SKM-1 (cell line): Measurements from ENCODE around the gene CARD14.
"Not testable (repeated sequence)": the region's sequence is repeated elsewhere in the genome, so short reads cannot be mapped to it uniquely, and the experiment has no call there.

Experiments
- DNase-seq: peaks from one replicate; lab custom pipeline; 2025; ENCODE audit not compliant: unreplicated experiment; lab: John Stamatoyannopoulos, UW

Gene CARD14

DNA sequence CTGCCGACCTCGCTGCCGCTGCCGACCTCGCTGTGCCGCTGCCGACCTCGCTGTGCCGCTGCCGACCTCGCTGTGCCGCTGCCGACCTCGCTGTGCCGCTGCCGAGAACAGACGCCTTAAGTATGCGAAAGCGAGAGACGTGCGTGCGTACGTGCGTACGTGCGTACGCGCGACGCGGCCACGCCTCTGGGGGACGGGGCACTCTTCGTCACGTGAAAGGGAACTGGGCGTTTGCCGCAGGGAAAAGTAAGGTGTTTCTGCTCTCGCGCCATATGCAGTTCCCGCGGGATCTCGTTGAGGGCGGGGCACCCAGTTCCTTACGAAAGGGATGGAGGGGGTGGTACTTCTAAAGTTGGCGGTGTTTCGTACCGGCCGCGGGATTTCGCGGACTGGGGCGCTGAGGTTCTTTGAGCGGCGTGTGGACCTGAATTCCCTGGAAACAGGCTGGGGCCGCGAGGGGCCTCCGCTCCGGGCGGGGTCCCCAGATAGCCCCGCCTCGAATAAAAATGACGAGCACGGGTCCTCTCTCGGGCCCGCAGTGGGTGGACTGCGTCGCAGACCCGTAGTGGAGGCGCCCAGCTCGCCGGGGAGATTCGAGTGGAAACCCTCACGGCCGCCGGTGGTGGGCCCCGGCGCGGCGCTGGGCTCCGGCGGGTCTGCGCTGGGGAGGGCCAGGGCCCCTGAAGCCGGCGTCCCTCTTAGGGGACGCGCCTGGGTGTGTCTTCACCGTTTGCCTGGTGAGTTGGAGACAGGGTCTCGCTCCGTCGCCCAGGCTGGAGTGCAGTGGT, 22.6 kb upstream of the CARD14 start, which contains the start of gene EIF4A3:
Gene EIF4A3 (minus strand): TSS at position 94 of the 788 bp plus-strand sequence. CDS start 167 bp downstream, outside the sequence.
- DNase-seq = peak; percentile 99

DNA sequence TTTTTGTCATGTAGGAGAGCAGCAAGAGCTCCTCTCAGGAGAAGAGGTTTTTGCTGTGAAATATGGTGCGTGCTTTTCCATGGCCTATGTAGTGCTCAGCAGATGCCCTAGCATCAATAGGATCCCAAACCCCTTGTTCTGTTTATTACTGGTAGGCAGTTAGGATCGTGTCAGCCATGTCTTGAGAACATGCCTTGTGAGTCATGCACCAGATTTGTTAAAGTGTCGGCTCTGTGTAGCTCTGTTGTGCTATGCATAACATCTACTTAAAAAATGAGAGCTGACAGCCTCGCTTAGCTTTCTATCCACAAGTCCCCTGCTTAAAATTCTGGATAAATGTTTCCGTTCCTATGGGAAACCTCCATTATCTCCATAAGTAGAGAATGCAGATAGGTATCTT, 18.5 kb upstream of the CARD14 start:
- DNase-seq = no peak

DNA sequence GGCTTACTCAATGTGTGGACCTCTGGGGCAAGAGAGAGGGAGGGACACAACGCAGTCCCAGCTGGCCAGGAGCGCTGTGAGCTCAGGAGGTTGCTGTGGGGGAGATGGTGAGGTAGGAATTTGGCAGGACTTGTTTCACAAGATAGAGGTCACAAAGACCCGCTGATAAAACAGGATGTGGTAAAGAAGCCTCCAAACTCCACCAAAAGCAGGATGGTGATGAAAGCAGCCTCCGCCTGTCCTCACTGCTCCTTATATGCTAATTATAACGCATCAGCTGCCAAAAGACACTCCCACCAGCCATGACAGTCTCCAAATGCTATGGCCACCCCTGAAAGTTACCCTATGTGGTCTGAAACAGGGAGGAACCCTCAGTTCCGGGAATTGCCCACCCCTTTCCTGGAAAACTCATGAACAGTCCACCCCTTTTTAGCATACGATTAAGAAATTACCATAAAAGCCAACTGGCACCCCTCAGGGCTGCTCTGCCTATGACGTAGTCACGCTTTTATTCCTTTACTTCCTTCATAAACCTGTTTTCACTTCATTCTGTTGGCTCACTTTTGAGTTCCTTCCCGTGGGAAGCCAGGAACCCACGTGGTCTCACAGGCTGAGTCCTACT, 17.6 kb upstream of the CARD14 start:
- peak; percentile 59 for DNase-seq

DNA sequence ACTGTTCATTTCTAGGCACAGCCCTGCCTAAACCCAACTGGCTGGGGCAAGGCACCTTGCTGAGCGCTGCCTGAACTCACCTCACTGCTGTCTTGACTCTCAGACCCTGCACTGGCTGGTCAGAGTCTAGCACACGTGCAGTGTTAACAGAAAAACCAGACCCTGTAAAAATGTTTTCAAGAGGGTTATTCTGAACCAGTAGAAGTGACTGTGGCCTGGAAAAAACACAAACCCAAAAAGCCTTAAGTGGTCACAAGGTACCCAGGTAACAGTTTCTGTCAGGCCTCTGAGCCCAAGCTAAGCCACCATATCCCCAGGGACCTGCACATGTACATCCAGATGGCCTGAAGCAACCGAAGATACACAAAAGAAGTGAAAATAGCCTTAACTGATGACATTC, 16.8 kb upstream of the CARD14 start:
- no peak for DNase-seq

DNA sequence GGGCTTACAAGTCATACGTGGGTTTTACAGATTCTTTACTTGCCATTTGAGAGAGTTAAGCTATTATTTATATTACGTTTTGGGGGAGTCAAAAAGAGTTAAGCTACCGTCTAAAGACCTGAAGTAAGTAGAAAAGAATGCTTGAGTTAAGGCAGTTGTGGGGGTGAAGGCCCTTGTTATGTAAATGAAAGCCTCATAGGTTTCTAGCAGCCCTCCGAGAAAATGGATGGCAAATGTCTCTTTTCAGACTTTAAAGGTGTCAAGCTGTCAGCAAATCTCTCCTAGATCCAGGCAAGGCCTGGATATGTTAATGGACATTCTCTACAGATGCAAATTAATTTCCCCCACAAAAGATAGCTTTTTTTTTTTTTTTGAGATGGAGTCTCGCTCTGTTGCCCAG, 15.7 kb upstream of the CARD14 start:
- no peak for DNase-seq

DNA sequence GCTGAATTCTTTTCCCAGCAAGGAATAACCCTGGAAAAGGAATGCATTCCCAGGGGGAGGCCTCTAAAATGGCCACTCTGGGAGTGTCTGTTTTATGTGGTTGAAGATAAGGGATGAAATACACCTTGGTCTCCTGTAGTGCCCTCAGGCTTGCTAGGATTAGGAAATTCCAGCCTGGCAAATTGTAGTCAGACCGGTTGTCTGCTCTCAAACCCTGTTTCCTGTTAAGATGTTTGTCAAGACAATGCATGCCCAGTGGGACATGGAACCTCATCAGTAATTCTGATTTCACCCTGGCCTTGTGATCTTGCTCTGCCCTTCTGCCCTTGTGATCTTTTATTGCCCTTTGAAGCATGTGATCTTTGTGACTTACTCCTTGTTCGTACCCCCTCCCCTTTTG, 14.2 kb upstream of the CARD14 start:
- not testable (repeated sequence) for DNase-seq

DNA sequence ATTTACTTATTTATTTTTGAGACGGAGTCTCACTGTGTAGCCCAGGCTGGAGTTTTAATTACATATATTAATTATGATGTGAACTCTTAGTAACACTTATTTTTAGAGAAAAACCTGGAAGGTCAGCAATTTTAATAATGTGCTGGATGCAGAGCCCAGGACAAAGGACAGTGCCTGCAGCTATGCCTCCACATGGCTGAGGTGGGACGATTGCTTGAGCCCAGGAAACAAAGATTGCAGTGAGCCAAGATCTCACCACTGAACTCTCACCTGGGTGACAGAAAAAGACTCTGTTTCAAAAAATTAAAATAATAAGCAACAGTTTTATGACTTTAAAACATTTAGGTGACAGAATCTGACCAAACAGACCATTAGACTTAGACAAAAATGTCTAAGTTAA, 11.0 kb upstream of the CARD14 start:
- no peak for DNase-seq

DNA sequence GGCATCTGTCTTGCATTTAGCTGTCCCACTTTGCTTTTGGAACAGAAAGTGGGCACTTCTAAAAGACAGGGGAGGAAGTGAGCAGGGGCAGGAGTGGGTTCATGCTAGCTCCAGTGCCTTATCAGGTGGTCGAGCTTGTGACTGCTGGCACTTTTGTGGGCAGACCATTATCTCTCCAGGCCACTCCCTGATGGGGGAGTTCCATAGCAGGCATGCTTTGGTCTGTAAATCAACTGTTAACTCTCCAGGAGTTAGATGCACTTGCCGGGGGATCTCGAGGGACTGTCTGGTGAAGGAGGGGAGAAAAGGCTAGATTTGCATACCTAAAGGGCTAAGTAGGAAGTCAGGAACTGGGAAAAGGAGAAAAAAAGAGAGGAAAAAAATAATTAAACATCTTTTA, 9.3 kb upstream of the CARD14 start:
- no peak for DNase-seq

DNA sequence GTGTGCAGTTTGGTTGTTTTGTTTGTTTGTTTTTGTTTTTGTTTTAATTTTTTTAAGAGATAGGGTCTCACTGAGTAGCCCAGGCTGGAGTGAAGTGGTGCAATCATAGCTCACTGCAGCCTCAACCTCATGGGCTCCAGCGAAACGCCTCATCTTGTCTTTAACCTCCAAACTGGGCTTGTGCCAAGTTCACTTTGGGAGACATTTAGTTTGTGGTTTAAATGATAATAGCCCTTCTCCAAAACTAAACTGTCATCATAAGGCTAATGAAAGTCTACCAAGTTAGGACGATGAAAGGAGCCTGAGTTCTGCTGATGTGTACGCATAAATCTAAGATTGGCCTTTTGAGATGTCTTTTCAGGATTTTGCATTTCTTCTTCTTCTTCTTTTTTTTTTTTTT, 6.5 kb upstream of the CARD14 start:
- no peak for DNase-seq

DNA sequence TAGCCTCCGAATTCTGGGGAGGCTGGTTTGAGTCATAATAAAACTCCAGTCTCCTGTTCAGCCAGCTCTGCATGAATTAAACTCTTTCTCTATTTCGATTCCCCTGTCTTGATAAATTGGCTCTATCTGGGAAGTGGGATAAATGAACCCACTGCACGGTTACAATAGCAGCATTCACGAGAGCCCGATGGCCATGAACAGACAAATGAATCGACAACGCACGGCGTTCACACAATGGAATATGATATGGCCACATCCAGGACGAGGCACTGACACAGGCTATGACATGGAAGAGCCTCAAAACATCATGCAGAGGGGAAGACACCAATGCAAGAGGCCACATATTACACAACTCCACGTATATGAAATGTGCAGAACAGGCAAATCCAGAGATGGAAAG, 5.6 kb upstream of the CARD14 start:
- no peak for DNase-seq

DNA sequence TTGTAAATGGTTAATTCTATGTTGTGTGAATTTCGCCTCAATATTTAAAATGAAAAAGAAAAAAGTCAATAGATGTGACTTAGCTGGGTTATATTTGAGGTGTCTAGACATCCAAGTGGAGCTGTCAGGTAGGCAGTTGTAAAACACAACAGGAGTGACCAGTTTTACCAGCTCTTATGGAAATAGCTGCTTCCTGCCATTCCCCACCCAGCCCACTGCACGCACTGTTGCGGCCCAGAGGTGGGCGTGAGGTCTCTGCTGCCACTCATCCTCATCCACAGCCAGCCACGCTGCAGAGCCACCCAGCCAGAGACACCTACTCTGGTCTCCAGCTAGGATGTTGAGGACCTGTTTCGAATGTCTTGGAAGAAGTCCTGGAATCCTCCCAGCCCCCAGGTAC, 3.4 kb upstream of the CARD14 start:
- no peak for DNase-seq

DNA sequence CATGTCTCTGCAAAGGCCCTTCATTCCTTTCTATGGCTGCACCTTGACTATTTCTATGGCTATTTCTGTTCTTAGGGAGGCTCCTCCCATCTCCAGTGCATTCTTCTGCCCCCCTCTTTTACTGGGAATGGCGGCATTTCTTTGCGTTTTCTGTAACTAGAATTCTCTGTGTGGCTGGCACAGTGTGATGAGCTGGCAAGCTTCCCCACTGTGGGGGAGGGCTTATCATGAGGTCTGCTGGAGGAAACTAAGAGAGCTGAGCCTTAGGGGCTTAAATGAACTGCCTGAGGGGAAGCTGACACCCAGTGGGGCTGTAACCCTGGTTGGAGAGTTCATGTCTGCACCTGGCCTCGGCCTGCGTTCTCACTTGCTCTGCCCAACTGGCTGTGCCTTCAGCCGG, 1.5 kb upstream of the CARD14 start:
- no peak for DNase-seq

DNA sequence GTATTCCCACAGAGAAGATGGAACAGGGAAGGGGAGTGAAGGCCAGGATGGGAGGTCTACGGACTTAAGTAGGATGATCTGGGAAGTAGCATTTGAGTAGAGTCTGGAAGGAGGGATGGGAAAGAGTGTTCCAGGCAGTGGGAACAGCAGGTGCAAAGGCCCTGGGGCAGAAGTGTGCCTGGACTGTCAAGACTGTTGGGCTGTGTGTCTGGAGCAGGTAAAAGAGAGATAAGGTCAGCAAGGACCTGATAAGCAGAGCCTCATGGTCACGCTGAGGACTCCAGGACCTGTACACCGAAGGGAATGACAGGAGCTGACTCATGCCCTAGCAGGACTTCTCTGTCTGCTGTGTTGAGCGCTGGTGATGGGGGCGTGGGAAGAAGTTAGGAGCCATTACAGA, 723 bp upstream of the CARD14 start:
- no peak for DNase-seq

DNA sequence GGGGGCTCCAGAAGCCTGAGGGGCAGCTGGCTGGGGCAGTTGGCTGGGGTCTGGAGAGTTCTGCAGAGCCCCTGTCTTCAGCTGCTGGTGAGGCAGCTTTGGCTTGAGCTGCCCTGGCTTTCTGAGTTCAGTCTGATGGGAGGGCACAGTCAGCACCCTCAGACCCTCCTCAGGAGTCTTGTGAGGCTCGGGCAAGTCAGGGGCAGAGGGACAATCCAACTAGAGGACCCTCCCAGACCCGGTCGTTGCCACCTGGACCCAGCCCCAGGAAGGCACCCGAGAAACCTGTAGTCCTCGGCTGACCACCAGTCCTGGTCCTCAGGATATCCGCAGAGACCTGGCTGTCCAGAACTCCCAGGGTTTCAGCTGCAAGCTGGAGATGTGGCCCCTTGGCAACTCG, 1.9 kb downstream of the CARD14 start:
- DNase-seq = no peak

DNA sequence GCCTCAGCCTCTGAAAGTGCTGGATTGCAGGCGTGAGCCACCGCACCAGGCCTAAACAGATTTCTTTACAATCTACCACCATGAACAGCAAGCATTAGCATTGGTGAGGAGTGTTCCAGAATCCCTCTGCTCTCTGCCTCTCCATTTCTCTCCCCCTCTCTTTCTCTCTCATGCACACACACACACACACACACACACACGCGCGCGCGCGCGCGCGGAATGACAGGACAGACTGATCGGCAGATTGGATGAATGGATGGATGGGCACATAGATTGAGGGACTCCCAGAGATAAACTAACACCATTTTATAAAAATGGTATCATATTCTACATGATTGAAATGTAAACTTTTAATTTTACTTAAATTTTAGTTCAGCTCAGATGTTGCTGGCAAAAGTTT, 3.3 kb downstream of the CARD14 start:
- DNase-seq = no peak

DNA sequence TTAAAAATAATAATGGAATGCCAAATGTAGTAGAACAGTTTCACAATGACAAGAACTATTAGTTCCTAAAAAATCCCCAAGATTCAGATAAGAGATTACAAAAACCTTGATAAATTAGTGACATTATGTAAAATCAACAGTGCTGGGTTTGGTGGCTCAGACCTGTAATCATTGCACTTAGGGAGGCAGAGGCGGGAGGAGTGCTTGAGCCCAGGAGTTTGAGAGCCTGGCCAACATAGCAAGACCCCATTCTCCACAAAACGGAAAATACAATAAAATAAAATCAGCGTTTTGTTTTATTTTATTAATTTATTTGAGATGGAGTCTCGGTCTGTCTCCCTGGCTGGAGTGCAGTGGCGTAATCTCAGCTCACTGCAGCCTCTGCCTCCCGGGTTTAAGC, 4.1 kb downstream of the CARD14 start:
- no peak for DNase-seq

DNA sequence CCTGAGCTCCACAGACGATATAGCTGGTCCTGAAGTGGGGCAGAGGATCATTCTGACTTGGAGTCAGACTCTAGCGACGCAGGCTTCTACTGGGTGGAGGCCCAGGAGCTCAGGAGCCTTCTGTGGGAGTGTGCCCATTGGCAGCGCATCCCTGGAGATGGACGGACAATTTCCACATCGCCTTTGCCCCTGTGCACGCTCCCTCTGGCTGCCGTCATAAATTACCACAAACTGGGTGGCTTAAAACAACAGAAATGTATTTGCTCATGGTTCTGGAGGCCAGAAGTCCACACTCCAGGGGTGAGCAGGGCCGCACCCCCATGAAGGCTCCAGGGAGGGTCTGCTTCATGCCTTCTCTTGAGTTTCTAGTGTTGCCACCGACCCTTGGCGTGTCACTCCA, 6.9 kb downstream of the CARD14 start:
- DNase-seq = no peak

DNA sequence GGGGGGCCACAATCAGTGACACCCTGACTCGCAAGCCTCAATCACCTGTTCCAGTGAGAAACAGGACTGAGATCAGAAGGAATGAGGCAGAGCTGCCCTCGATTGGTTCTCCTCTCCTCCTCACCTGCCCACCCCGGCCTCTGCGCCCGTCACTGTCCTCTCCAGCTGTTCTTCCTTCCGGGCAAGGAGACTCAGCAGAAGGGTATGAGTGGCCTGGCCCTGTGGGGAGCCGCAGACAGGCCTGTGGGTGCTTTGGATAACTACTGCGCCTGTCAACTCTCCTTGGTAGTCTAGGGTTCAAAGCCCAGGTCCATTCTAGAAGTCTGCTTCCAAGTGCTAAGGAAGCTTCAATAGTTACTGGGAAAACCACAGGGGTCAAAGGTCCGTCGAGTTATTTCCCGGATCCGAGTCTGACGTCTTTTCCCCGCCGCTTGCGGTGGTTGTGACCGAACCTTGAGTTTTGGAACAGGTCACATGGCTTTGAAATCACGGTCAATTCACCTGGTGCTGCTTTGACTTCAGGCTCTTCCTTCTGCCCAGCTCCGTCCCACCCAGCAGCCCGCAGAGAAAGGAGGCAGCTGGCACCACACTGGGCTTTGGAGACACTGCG, 8.3 kb downstream of the CARD14 start:
- DNase-seq = no peak

DNA sequence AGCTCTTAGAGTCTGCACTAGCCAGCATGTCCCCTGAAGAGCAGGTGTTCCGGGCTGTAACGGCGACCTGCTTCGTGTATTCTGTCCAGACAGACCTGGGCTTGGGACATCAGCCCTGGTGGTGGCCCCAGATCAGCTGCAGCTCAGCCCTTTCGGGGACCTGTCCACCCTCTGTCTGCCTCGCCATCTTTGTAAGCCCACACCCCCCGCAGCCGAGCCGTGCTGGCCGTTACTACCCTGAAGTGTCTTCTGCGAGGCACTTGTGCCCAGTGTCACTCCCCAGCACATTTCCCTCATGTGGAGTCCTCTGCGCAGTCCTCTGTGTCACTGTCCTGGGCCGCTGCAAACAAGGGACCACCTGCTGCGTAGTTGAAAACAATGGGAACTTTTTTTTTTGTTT, 10.4 kb downstream of the CARD14 start:
- DNase-seq = no peak

DNA sequence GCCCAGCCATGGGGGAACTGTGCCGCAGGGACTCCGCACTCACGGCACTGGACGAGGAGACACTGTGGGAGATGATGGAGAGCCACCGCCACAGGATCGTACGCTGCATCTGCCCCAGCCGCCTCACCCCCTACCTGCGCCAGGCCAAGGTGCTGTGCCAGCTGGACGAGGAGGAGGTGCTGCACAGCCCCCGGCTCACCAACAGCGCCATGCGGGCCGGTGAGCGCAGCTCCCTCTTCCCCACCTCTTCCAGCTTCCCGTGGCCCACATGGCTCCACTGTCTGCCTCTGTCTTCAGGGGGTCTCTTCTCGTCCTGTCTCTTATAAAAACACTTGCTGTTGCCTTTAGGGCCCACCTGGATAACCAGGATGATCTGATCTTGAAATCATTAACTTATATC, 11.6 kb downstream of the CARD14 start:
- DNase-seq = no peak

DNA sequence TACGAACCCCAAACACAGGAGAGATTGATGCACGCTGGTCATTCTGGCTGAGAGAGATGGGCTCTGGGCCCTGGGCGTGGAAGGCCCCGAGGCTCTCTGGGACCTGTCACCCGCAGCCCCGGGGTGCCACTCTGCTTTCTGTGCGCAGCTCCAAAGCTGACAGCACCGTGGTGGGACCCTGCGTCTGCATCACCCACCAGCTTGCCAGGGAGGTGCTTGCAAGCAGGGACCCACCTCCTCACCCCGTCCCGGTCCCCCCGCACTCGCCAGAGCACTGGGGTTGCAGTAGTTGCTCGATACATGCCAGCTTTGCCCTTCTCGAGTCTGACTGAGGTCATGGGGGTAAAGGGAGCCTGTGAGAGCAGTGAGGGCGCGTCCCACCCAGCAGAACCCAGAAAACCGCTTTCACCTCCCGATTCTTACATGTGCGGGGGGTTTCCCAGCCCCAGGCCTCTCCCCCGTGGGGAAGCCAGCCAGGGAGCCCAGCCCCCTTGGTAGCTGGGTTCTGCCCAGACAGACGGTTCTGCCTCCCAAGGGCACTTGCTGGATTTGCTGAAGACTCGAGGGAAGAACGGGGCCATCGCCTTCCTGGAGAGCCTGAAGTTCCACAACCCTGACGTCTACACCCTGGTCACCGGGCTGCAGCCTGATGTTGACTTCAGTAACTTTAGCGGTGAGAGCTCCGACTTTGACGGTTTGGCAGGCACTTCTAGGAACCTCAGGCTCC, 12.5 kb downstream of the CARD14 start:
- DNase-seq = no peak

DNA sequence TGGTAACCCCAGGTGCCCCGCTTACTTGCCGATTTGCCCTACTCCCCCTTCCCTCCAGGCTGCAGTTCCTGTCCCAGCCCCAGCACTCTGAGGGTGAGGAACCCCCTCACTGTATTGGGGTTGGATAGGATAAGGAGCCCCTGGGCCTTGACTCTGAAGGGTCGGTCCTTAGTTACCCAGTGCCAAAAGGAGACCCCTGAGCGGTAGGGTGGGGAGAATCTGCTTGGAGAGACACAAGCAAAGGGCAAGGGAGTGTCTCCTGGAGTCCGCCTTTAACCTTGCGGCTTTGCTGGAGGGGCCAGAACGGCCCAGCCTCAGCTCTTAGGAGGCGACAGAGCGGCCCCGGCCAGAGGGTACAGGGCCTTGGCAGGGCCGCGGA, 13.0 kb downstream of the CARD14 start:
- DNase-seq = no peak
